Left cardiac atrium (tissue), 4 donors: Measurements from ENCODE around the gene CYTL1. TPM values are rescaled to one million over a fixed set of nuclear protein-coding genes. Genes with fewer than 3 reads are reported as not detected.

Experiments
- ATAC-seq, 2 donors: fragments of 200-7000 bp; cut with Tn5 transposase; one replicate each; pipeline ENCODE4 v1.9.1; 2020; ENCODE audit warnings: mild to moderate bottlenecking in 2 of 2, moderate library complexity in 2 of 2
- DNase-seq: peaks from one replicate; pipeline ENCODE4 v3.0.0-alpha.2; 2020
- intact Hi-C, 2 donors: fragments of 100-400 bp; cut with DNase I; formaldehyde crosslinking; loops; one replicate each; pipeline versions ENCODE4 v1.14.1 to v1.15.1; 2022 to 2023
- total RNA-seq, 2 donors: library from RNA; stranded (reverse); fragmentation: NEBNext Ultra II Directional; extraction: Animal tissue kit (Norgen Biotek cat#: 25700); gene quantifications; one replicate each; pipeline ENCODE4 v1.2.1, GENCODE V29; 2021
- donor health status: DM: no; HTN: yes; CAD: no.
- donor health status: DM: no; HTN: yes; CAD: no; lungs with severe emphysema.
- donor health status: DM: yes; HTN: yes; CAD: no.
- donor health status: Dilated cardiomyopathy.

The CYTL1 gene
- total RNA-seq, 2 donors from 2014 or later, result 0.34 to 1.4 TPM

GRCh38 chr4:4985844-4986243 lies 33.4 kb downstream of the CYTL1 start:
- intact Hi-C loops, result no loop called here
- DNase-seq (no peak), ATAC-seq (no peak)

GRCh38 chr4:4985036-4985435 lies 34.2 kb downstream of the CYTL1 start:
- ATAC-seq (no peak), DNase-seq (no peak)
- intact Hi-C loops, result no loop called here

GRCh38 chr4:4984186-4984585 lies 35.1 kb downstream of the CYTL1 start:
- ATAC-seq (no peak), DNase-seq (no peak)
- intact Hi-C loops, result no loop called here

GRCh38 chr4:4981827-4982226 lies 37.4 kb downstream of the CYTL1 start:
- DNase-seq (no peak), ATAC-seq (peak; percentile 13 to 17)
- intact Hi-C loops, result no loop called here

- intact Hi-C loops, result no loop called here
- ATAC-seq (peak; percentile 93 to 94), DNase-seq (no peak)
Measured at GRCh38 chr4:4981427-4981826, 37.8 kb downstream of the CYTL1 start.

- ATAC-seq (peak; percentile 25 to 73), DNase-seq (no peak)
- intact Hi-C loops, result no loop called here
Measured at GRCh38 chr4:4980621-4981230, 38.5 kb downstream of the CYTL1 start.

GRCh38 chr4:4979971-4980370 lies 39.3 kb downstream of the CYTL1 start:
- ATAC-seq, result no peak

GRCh38 chr4:4974727-4975126 lies 44.5 kb downstream of the CYTL1 start:
- no peak for DNase-seq
- no peak for ATAC-seq
- intact Hi-C loops, result no loop called here

More at GRCh38 chr4:4979971-4980370, 39.3 kb downstream of the CYTL1 start:
- DNase-seq, result no peak
- intact Hi-C loops, result no loop called here

- intact Hi-C loops, result no loop called here
- ATAC-seq, result no peak
- no peak for DNase-seq
Measured at GRCh38 chr4:4971796-4972195, 47.5 kb downstream of the CYTL1 start.

- DNase-seq, result peak; percentile 72
- peak in 1 of 2 donors; percentile 88 for ATAC-seq
- intact Hi-C loops, result no loop called here
Measured at GRCh38 chr4:4969298-4969697, 50.0 kb downstream of the CYTL1 start.

- no peak for DNase-seq
- no peak for ATAC-seq
- intact Hi-C loops, result no loop called here
Measured at GRCh38 chr4:4968161-4968725, 51.0 kb downstream of the CYTL1 start.

Other genes starting within 250 kb of the CYTL1 start
- gene MSX1, start 159.8 kb downstream of the CYTL1 start, total RNA-seq, result 1 to 10 TPM; 4.5 to 6.1 TPM
- gene STK32B, start 32.0 kb upstream of the CYTL1 start, total RNA-seq, result 1 to 10 TPM in 1 of 2 donors, under 1 TPM in 1; 0.52 to 1.4 TPM